Astrocyte (in vitro differentiated cells and primary cell): ENCODE measurements around the gene ZDHHC4. TPM values are rescaled to one million over a fixed set of nuclear protein-coding genes. Genes with fewer than 3 reads are reported as not detected.
"Not testable (repeated sequence)": the region's sequence is repeated elsewhere in the genome, so short reads cannot be mapped to it uniquely, and the experiment has no call there.

Experiments
- DNase-seq: peaks from one replicate; pipeline ENCODE4 v3.0.0-alpha.2; 2010; ENCODE audit warnings: low read depth
- FAIRE-seq: peaks from 2 replicates; lab custom pipeline; 2011; peaks lifted over from hg19 to GRCh38; lab: Jason Lieb, UNC
- H2AFZ ChIP-seq: 2 replicates; pipeline ENCODE4 v1.6.0; 2012; ENCODE audit warnings: low read depth, low read length, inconsistent platforms
- H3K27ac ChIP-seq: 2 replicates; pipeline ENCODE4 v1.5.1; 2011; ENCODE audit warnings: low read depth, low read length, inconsistent platforms
- H3K27me3 ChIP-seq: 2 replicates; pipeline ENCODE4 v1.6.0; 2011; ENCODE audit warnings: low read length, inconsistent platforms; ENCODE audit not compliant: insufficient read depth
- H3K36me3 ChIP-seq: 2 replicates; pipeline ENCODE4 v1.5.1; 2011; ENCODE audit warnings: low read length, inconsistent platforms; ENCODE audit not compliant: insufficient read depth
- H3K4me1 ChIP-seq: 2 replicates; pipeline ENCODE4 v1.5.1; 2011; ENCODE audit warnings: low read length, inconsistent platforms; ENCODE audit not compliant: insufficient read depth
- H3K4me2 ChIP-seq: 2 replicates; pipeline ENCODE4 v1.6.0; 2012; ENCODE audit warnings: low read length, inconsistent platforms
- H3K4me3 ChIP-seq: 2 replicates; pipeline ENCODE4 v1.5.1; 2011; ENCODE audit warnings: low read depth, mild to moderate bottlenecking, low read length, inconsistent platforms; ENCODE audit not compliant: insufficient read depth
- H3K79me2 ChIP-seq: 2 replicates; pipeline ENCODE4 v1.6.0; 2012; ENCODE audit warnings: mild to moderate bottlenecking, low read length, inconsistent platforms; ENCODE audit not compliant: insufficient read depth
- H3K9ac ChIP-seq: 2 replicates; pipeline ENCODE4 v1.6.0; 2012; ENCODE audit warnings: mild to moderate bottlenecking, low read length, inconsistent platforms
- H3K9me3 ChIP-seq: 2 replicates; pipeline ENCODE4 v1.5.1; 2012; ENCODE audit warnings: low read depth, mild to moderate bottlenecking, low read length, inconsistent platforms; ENCODE audit not compliant: insufficient read depth
- H4K20me1 ChIP-seq: 2 replicates; pipeline ENCODE4 v1.6.0; 2012; ENCODE audit warnings: low read length, inconsistent platforms; ENCODE audit not compliant: insufficient read depth
- H3K27ac Mint-ChIP-seq: one replicate; pipeline ENCODE4 v1.8.0; 2021; ENCODE audit warnings: mild to moderate bottlenecking, mixed read lengths; ENCODE audit not compliant: unreplicated experiment
- H3K27me3 Mint-ChIP-seq: one replicate; pipeline ENCODE4 v1.8.0; 2021; ENCODE audit warnings: low read depth, mixed read lengths; ENCODE audit not compliant: unreplicated experiment
- H3K36me3 Mint-ChIP-seq: one replicate; pipeline ENCODE4 v1.8.0; 2021; ENCODE audit warnings: low read depth, mixed read lengths; ENCODE audit not compliant: unreplicated experiment
- H3K4me1 Mint-ChIP-seq: one replicate; pipeline ENCODE4 v1.8.0; 2021; ENCODE audit warnings: low read depth, mixed read lengths; ENCODE audit not compliant: unreplicated experiment
- H3K4me3 Mint-ChIP-seq: one replicate; pipeline ENCODE4 v1.8.0; 2021; ENCODE audit warnings: mild to moderate bottlenecking, moderate library complexity, mixed read lengths; ENCODE audit not compliant: unreplicated experiment
- H3K9me3 Mint-ChIP-seq: one replicate; pipeline ENCODE4 v1.8.0; 2021; ENCODE audit warnings: mild to moderate bottlenecking, mixed read lengths; ENCODE audit not compliant: unreplicated experiment
- EZH2 ChIP-seq: IDR thresholded peaks from 2 replicates; pipeline ENCODE4 v1.6.1; 2012; ENCODE audit warnings: mild to moderate bottlenecking, low read length, inconsistent platforms; ENCODE audit not compliant: insufficient read depth
- total RNA-seq: library from RNA; stranded (reverse); gene quantifications from 2 replicates; pipeline ENCODE4 v1.2.1, GENCODE V29; 2021
- TF ChIP-seq, protein P1 (sequence below): IDR thresholded peaks from 2 replicates; pipeline ENCODE4 v1.5.1; 2011; ENCODE audit warnings: low read depth, mild to moderate bottlenecking, inconsistent platforms, low read length, moderate library complexity; ENCODE audit not compliant: insufficient read depth

ZDHHC4 gene
- total RNA-seq, 1 donor from 2014 or later = 33.2 TPM

DNA sequence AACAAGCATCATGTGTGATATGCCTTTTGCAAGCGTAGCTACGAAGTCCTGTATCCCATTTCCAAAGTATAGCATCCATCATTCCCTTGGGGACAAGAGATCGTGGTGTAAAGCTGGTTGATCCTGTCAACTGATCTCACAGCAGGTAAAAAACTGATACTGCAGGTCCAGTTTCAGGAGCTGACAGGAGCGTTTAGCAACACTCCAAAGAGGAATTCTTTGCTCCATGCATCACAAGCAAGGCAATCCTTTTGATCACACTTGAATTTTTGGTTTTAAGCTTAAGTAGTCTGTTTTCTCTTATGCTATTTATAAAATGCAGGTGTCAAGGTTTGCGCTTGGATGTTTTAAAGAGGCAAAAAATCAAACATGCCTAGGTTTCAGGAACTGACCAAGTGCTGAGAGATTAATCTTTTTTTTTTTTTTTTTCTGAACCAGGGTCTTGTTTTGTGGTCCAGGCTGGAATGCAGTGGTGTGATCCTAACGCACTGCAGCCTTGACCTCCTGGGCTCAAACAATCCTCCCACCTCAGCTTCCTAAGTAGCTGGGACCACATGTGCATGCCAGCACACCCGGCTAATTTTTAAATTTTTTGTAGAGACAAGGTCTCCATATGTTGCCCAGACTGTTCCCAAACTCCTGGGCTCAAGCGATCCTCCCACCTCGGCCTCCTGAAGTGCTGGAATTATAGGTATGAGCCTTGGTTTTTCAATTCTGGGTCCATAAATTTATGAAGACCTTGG lies 1.8 kb upstream of the ZDHHC4 start:
- FAIRE-seq = no peak
- H3K4me3 Mint-ChIP-seq = peak overlapping the region; percentile 54
- H3K36me3 Mint-ChIP-seq = peaks cover 1% of the 10 kb centered on the region

DNA sequence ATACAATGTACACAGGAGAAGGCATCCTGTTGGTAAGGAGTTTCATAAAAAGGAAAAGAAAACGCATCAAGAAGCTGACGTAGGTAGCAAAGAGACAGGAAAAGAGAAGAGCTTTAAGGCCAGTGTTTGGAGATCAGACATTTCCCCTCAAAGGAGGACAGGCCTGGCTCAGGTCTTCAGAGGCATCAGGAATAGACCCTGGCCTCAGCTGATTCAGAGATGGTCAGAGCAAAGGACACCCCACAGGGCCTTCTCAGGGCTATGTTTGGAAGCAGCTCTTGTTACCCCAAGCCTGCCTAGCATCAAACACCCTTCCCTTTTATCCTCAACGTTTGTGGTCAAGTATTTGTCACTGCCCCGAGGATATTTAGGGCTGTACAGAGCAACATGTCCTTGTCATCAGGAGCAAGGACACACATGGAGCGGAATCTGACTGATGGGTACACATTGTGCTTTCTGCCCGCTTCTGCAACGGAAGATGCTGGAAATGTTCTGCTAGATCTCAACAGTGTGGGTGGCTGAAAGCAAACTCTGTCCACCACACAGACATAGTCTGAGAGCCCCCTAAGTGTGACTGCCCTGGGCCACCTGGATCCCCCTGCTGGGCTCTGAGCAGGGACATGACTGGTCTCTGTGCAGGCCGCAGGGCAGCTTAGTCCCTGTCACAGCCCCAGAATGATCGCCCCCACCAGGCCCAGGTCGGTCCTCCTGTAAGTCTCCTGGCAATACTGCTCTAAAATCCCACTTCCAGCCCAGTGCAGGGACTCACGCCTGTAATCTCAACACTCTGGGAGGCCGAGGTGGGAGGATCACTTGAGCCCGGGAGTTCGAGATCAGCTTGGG lies 1.0 kb upstream of the ZDHHC4 start:
- FAIRE-seq (no peak), DNase-seq (no peak)
- Histone ChIP-seq H3K4me2 (peak overlapping the region; percentile 85), H3K36me3 (peaks cover 4% of the 10 kb centered on the region), H3K27me3 (no peaks in the 10 kb centered on the region), H3K79me2 (no peaks in the 10 kb centered on the region), H3K4me3 (no peak overlapping the region), H3K9me3 (no peaks in the 10 kb centered on the region), H3K27ac (no peak overlapping the region), H3K4me1 (peaks cover 8% of the 10 kb centered on the region), H3K9ac (no peak overlapping the region), H2AFZ (peak overlapping the region; percentile 52), H4K20me1 (no peaks in the 10 kb centered on the region)
- peak overlapping the region; percentile 12 for H3K27ac Mint-ChIP-seq
- H3K27me3 Mint-ChIP-seq = peaks cover 6% of the 10 kb centered on the region
- H3K4me3 Mint-ChIP-seq = peak overlapping the region; percentile 54
- TF ChIP-seq, protein P1, sequence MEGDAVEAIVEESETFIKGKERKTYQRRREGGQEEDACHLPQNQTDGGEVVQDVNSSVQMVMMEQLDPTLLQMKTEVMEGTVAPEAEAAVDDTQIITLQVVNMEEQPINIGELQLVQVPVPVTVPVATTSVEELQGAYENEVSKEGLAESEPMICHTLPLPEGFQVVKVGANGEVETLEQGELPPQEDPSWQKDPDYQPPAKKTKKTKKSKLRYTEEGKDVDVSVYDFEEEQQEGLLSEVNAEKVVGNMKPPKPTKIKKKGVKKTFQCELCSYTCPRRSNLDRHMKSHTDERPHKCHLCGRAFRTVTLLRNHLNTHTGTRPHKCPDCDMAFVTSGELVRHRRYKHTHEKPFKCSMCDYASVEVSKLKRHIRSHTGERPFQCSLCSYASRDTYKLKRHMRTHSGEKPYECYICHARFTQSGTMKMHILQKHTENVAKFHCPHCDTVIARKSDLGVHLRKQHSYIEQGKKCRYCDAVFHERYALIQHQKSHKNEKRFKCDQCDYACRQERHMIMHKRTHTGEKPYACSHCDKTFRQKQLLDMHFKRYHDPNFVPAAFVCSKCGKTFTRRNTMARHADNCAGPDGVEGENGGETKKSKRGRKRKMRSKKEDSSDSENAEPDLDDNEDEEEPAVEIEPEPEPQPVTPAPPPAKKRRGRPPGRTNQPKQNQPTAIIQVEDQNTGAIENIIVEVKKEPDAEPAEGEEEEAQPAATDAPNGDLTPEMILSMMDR = no peak
- TF ChIP-seq EZH2 = no peak
- H3K36me3 Mint-ChIP-seq = peaks cover 1% of the 10 kb centered on the region
- no peaks in the 10 kb centered on the region for H3K9me3 Mint-ChIP-seq
- peaks cover 3% of the 10 kb centered on the region for H3K4me1 Mint-ChIP-seq

More for the DNA sequence above, 1.8 kb upstream of the ZDHHC4 start:
- H3K79me2 ChIP-seq = no peaks in the 10 kb centered on the region
- H3K9me3 ChIP-seq = no peaks in the 10 kb centered on the region
- H4K20me1 ChIP-seq = no peaks in the 10 kb centered on the region
- no peak overlapping the region for H3K27ac Mint-ChIP-seq
- H3K4me1 Mint-ChIP-seq = peaks cover 3% of the 10 kb centered on the region
- peaks cover 8% of the 10 kb centered on the region for H3K4me1 ChIP-seq
- no peaks in the 10 kb centered on the region for H3K27me3 ChIP-seq
- H3K4me3 ChIP-seq = no peak overlapping the region
- no peaks in the 10 kb centered on the region for H3K36me3 ChIP-seq
- DNase-seq = no peak
- no peak overlapping the region for H3K9ac ChIP-seq
- peaks cover 6% of the 10 kb centered on the region for H3K27me3 Mint-ChIP-seq
- H3K4me2 ChIP-seq = no peak overlapping the region
- no peaks in the 10 kb centered on the region for H3K9me3 Mint-ChIP-seq
- H3K27ac ChIP-seq = no peak overlapping the region
- no peak overlapping the region for H2AFZ ChIP-seq
- TF ChIP-seq, protein P1 = no peak
- no peak for TF ChIP-seq EZH2

- H3K27me3 Mint-ChIP-seq, H3K9me3 ChIP-seq, DNase-seq, H3K36me3 Mint-ChIP-seq, H3K36me3 ChIP-seq, H3K27ac Mint-ChIP-seq, H3K4me3 Mint-ChIP-seq, H4K20me1 ChIP-seq, H3K27me3 ChIP-seq, H3K79me2 ChIP-seq, H3K4me1 Mint-ChIP-seq, H3K9me3 Mint-ChIP-seq, FAIRE-seq, H3K4me1 ChIP-seq: not testable (repeated sequence)
- peak overlapping the region; percentile 81 for H3K27ac ChIP-seq
- peak overlapping the region; percentile 92 for H2AFZ ChIP-seq
- H3K4me2 ChIP-seq = peak overlapping the region; percentile 85
- peak overlapping the region; percentile 70 for H3K4me3 ChIP-seq
- peak overlapping the region; percentile 91 for H3K9ac ChIP-seq
Measured at GRCh38 chr7:6576867-6577368, 336 bp upstream of the ZDHHC4 start.
